ENCODE data around the gene MDH2.

- TF ChIP-seq, protein P1, sequence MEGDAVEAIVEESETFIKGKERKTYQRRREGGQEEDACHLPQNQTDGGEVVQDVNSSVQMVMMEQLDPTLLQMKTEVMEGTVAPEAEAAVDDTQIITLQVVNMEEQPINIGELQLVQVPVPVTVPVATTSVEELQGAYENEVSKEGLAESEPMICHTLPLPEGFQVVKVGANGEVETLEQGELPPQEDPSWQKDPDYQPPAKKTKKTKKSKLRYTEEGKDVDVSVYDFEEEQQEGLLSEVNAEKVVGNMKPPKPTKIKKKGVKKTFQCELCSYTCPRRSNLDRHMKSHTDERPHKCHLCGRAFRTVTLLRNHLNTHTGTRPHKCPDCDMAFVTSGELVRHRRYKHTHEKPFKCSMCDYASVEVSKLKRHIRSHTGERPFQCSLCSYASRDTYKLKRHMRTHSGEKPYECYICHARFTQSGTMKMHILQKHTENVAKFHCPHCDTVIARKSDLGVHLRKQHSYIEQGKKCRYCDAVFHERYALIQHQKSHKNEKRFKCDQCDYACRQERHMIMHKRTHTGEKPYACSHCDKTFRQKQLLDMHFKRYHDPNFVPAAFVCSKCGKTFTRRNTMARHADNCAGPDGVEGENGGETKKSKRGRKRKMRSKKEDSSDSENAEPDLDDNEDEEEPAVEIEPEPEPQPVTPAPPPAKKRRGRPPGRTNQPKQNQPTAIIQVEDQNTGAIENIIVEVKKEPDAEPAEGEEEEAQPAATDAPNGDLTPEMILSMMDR (conservative IDR thresholded peaks at IDR 0.05 in 1 of 2, IDR thresholded peaks at IDR 0.05 in 1 of 2; ENCODE audit: low read depth in 1 of 2, low read length in 2 of 2), result no peak
- no peak for TF ChIP-seq EZH2 (IDR thresholded peaks at IDR 0.05; ENCODE audit: low read length, missing control alignments)
These were observed 39.7 kb upstream of the MDH2 start for GRCh38 chr7:76008156-76008687.

Data from fibroblast of lung (primary cell).